Measurements from ENCODE around the gene TNS4. TPM values are rescaled to one million over a fixed set of nuclear protein-coding genes. Genes with fewer than 3 reads are reported as not detected.

TNS4 gene
- total and polyA plus RNA-seq, 3 experiments from 2014 or later = 0.41 to 3.1 (median 3.1) TPM

GRCh38 chr17:40478486-40478885, 22.9 kb downstream of the TNS4 start:
- CTCF ChIA-PET = interaction anchor here (4.8 kb wide), 1 partner anchor 56 kb away, joined by 31 read pairs; no protein-coding TSS in a partner anchor
- Mint-ChIP-seq H3K27ac (peak overlapping the region; percentile 54 to 99 (median 86)), H3K4me1 (peaks cover 49 to 67% (median 64%) of the 10 kb centered on the region in 3 donors), H3K27me3 (peaks cover 0 to 1% of the 10 kb centered on the region in 2 donors), H3K9me3 (peaks cover 0 to 2% (median 0%) of the 10 kb centered on the region in 5 donors), H3K36me3 (peaks cover 0 to 3% (median 2%) of the 10 kb centered on the region in 3 donors), H3K4me3 (peak overlapping the region in 2 of 7 donors; percentile 44 to 58)
- DNase-seq = no peak
- no peaks in the 10 kb centered on the region for H3K9me3 ChIP-seq (ENCODE audit: low read length)
- peaks cover 60% of the 10 kb centered on the region for H3K4me1 ChIP-seq (ENCODE audit: insufficient read depth, low read length)
- POLR2A ChIA-PET = no interaction called here
- no peak overlapping the region for H3K4me3 ChIP-seq (ENCODE audit: low read length)
- no peaks in the 10 kb centered on the region for H3K27me3 ChIP-seq (ENCODE audit: insufficient read depth, low read length, poor library complexity, severe bottlenecking)
- H3K27ac ChIP-seq (ENCODE audit: low read depth, low read length) = peak overlapping the region; percentile 14
- H3K36me3 ChIP-seq (ENCODE audit: insufficient read depth, low read length) = no peaks in the 10 kb centered on the region

- Mint-ChIP-seq H3K4me3 (no peak overlapping the region), H3K27ac (peak overlapping the region in 7 of 8 donors; percentile 66 to 99 (median 79)), H3K36me3 (peaks cover 0 to 3% (median 2%) of the 10 kb centered on the region in 3 donors), H3K27me3 (peaks cover 0 to 1% of the 10 kb centered on the region in 2 donors), H3K9me3 (peaks cover 0 to 2% (median 0%) of the 10 kb centered on the region in 5 donors), H3K4me1 (peaks cover 48 to 63% (median 59%) of the 10 kb centered on the region in 3 donors)
- Histone ChIP-seq H3K4me1 (ENCODE audit: insufficient read depth, low read length) (peaks cover 60% of the 10 kb centered on the region), H3K27ac (ENCODE audit: low read depth, low read length) (no peak overlapping the region), H3K4me3 (ENCODE audit: low read length) (no peak overlapping the region), H3K36me3 (ENCODE audit: insufficient read depth, low read length) (no peaks in the 10 kb centered on the region), H3K27me3 (ENCODE audit: insufficient read depth, low read length, poor library complexity, severe bottlenecking) (no peaks in the 10 kb centered on the region), H3K9me3 (ENCODE audit: low read length) (no peaks in the 10 kb centered on the region)
- ChIA-PET CTCF (interaction anchor here (2.1 to 4.8 kb wide), 2 partner anchors 36 to 56 kb away, joined by 8 to 31 read pairs; no protein-coding TSS in a partner anchor), POLR2A (no interaction called here)
- DNase-seq = no peak
Observed at GRCh38 chr17:40477796-40478195, 23.6 kb downstream of the TNS4 start.

DNA sequence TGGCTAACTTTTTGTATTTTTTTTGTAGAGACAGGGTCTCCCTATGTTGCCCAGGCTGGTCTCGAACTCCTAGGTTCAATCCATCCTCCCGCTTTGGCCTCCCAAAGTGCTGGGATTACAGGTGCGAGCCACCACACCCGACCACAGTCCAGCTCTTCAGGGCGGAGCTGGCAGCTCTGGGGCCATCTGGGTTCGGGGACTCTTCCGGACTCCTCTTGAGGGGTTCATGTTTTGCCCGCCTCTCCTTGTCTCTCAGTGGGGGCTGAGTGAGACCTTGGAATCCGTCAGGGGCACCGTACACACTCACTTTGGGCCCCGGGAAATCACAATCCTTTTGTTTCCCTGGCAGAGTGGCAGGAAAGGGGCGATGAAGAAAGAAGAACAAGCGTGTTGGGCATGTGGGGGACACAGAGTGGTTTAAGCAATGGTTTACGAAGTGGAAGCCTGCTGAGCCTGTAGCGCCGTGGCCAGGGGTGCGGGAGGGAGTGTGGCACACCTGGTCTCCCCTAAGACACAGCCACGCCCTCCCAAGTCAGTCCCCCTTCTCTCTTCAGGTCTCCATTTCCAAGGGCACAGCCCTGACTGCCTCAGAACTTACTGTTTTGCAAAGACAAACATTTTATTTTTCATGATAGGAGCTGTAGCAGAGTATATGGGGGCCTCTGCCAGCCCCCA, 26.1 kb downstream of the TNS4 start:
- Histone ChIP-seq H3K9me3 (ENCODE audit: low read length) (no peaks in the 10 kb centered on the region), H3K36me3 (ENCODE audit: insufficient read depth, low read length) (no peaks in the 10 kb centered on the region), H3K4me3 (ENCODE audit: low read length) (no peak overlapping the region), H3K27ac (ENCODE audit: low read depth, low read length) (no peak overlapping the region), H3K4me1 (ENCODE audit: insufficient read depth, low read length) (peaks cover 41% of the 10 kb centered on the region), H3K27me3 (ENCODE audit: insufficient read depth, low read length, poor library complexity, severe bottlenecking) (no peaks in the 10 kb centered on the region)
- H3K27me3 Mint-ChIP-seq = peaks cover 0 to 1% of the 10 kb centered on the region in 2 donors
- H3K4me1 Mint-ChIP-seq = peaks cover 24 to 41% (median 35%) of the 10 kb centered on the region in 3 donors
- ChIA-PET CTCF (interaction anchor here (0.6 to 4.8 kb wide), 23 partner anchors 8 to 119 kb away, joined by 3 to 31 read pairs (median 5); no protein-coding TSS in a partner anchor), POLR2A (interaction anchor here (0.5 kb wide), 1 partner anchor 151 kb away, joined by 3 read pairs; no protein-coding TSS in a partner anchor)
- H3K4me3 Mint-ChIP-seq = no peak overlapping the region
- H3K27ac Mint-ChIP-seq = peak overlapping the region in 3 of 8 donors; percentile 33 to 73 (median 72)
- H3K36me3 Mint-ChIP-seq = peaks cover 0 to 3% (median 2%) of the 10 kb centered on the region in 3 donors
- DNase-seq = no peak
- H3K9me3 Mint-ChIP-seq = peaks cover 0 to 2% (median 0%) of the 10 kb centered on the region in 5 donors

- no peak for DNase-seq
- no peaks in the 10 kb centered on the region for H3K9me3 ChIP-seq (ENCODE audit: low read length)
- no peak overlapping the region for H3K4me3 ChIP-seq (ENCODE audit: low read length)
- Mint-ChIP-seq H3K36me3 (peaks cover 0 to 3% (median 2%) of the 10 kb centered on the region in 3 donors), H3K4me3 (no peak overlapping the region), H3K27ac (peak overlapping the region in 2 of 8 donors; percentile 21 to 27), H3K9me3 (peaks cover 0 to 2% (median 0%) of the 10 kb centered on the region in 5 donors), H3K4me1 (peaks cover 16 to 32% (median 27%) of the 10 kb centered on the region in 3 donors), H3K27me3 (peaks cover 0 to 1% of the 10 kb centered on the region in 2 donors)
- CTCF ChIA-PET = interaction anchor here (4.8 kb wide), 1 partner anchor 59 kb away, joined by 31 read pairs; no protein-coding TSS in a partner anchor
- H3K27ac ChIP-seq (ENCODE audit: low read depth, low read length) = no peak overlapping the region
- POLR2A ChIA-PET = no interaction called here
- no peaks in the 10 kb centered on the region for H3K36me3 ChIP-seq (ENCODE audit: insufficient read depth, low read length)
- peaks cover 32% of the 10 kb centered on the region for H3K4me1 ChIP-seq (ENCODE audit: insufficient read depth, low read length)
- no peaks in the 10 kb centered on the region for H3K27me3 ChIP-seq (ENCODE audit: insufficient read depth, low read length, poor library complexity, severe bottlenecking)
Observed at GRCh38 chr17:40474419-40475002, 26.9 kb downstream of the TNS4 start.

DNA sequence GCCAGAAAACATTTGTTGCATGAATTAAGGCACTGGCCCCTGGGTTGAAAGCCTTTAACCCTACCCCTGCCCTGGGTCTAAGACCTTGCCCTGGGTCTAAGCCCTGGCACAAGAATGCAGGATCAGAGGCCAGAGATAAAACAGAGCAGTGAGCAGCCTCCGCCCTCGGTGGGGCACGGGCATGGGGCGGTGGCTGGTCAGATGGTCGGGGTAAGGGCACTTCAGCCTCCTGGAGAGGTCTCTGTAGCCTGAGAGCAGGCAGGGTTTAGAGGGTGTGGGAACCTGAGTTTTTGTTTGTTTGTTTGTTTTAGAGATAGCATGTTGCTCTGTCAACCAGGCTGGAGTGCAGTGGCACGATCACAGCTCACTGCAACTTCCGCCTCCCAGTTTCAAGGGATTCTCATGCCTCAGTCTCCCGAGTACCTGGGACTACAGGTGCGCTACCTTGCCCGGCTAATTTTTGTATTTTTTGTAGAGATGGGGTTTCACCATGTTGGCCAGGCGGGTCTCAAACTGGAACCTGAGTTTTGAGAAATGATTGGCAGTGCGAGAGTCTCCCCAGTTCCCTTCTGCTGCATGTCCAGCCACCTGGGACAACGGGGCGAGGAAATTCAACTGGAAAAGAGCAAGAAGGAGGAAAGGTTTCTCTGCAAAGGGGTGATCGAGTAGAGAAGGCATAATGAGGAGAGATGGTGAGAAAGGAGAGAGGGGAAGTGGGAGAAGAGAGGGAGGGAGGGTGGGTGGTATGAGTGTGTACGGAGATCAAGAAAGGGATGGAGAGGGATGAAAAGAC, 27.7 kb downstream of the TNS4 start:
- H3K4me1 Mint-ChIP-seq = peaks cover 11 to 24% (median 21%) of the 10 kb centered on the region in 3 donors
- H3K27me3 ChIP-seq (ENCODE audit: insufficient read depth, low read length, poor library complexity, severe bottlenecking) = no peaks in the 10 kb centered on the region
- CTCF ChIA-PET = interaction anchor here (4.8 kb wide), 1 partner anchor 60 kb away, joined by 31 read pairs; no protein-coding TSS in a partner anchor
- H3K4me1 ChIP-seq (ENCODE audit: insufficient read depth, low read length) = peaks cover 25% of the 10 kb centered on the region
- peaks cover 0 to under 1% (median 0%) of the 10 kb centered on the region in 5 donors for H3K9me3 Mint-ChIP-seq
- no peak overlapping the region for H3K27ac ChIP-seq (ENCODE audit: low read depth, low read length)
- H3K9me3 ChIP-seq (ENCODE audit: low read length) = no peaks in the 10 kb centered on the region
- no peaks in the 10 kb centered on the region for H3K36me3 ChIP-seq (ENCODE audit: insufficient read depth, low read length)
- H3K36me3 Mint-ChIP-seq = peaks cover 0 to 2% (median 1%) of the 10 kb centered on the region in 3 donors
- no peak overlapping the region for H3K4me3 ChIP-seq (ENCODE audit: low read length)
- POLR2A ChIA-PET = no interaction called here
- H3K27ac Mint-ChIP-seq = peak overlapping the region in 2 of 8 donors; percentile 66 to 73
- no peak for DNase-seq
- H3K4me3 Mint-ChIP-seq = no peak overlapping the region
- H3K27me3 Mint-ChIP-seq = peaks cover 0 to 1% of the 10 kb centered on the region in 2 donors

DNA sequence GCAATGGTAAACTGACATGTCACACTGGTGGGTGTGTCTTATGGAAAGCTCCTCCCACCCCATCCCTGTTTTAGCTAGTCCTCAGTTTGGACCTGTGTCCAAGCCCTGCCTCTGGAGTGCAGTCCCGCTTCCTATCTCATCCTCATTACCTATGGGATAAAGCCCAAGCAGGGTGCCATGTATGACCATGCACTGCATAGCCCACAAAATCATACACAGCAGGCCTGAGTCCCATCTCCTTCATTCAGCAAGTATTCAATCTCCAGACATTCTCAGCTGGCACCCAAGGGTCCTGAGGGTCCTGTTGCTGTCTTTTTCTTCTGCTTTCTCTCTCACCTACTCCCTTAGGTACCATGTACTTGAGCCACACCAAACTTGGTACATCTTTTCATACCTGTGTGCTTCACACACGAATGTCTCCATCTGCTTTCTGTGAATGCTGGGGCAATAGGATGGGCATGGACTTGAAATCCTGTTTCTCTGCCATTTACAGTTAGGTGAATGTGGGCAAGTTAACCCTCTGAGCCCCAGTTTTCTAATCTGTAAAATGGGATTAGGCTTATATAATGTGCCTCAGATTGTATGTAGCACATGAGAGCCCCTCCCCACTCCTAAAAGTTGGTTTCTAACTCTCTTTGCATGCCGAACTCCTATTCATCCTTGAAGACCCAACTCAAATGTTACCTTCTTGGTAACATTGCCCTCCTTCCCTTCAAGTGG, 28.5 kb downstream of the TNS4 start:
- peaks cover 8 to 18% (median 17%) of the 10 kb centered on the region in 3 donors for H3K4me1 Mint-ChIP-seq

More for the DNA sequence above, 28.5 kb downstream of the TNS4 start:
- ChIA-PET POLR2A (no interaction called here), CTCF (interaction anchor here (1.2 to 2.9 kb wide), 2 partner anchors 60 to 87 kb away, joined by 3 to 6 read pairs; no protein-coding TSS in a partner anchor)
- no peaks in the 10 kb centered on the region for H3K9me3 Mint-ChIP-seq
- peaks cover 16% of the 10 kb centered on the region for H3K4me1 ChIP-seq (ENCODE audit: insufficient read depth, low read length)
- no peak overlapping the region for H3K4me3 ChIP-seq (ENCODE audit: low read length)
- no peak overlapping the region for H3K4me3 Mint-ChIP-seq
- peaks cover 0 to 3% of the 10 kb centered on the region in 2 donors for H3K27me3 Mint-ChIP-seq
- H3K27ac Mint-ChIP-seq = peak overlapping the region in 3 of 8 donors; percentile 8 to 66 (median 45)
- H3K36me3 Mint-ChIP-seq = peaks cover 0 to 2% (median 0%) of the 10 kb centered on the region in 3 donors
- H3K36me3 ChIP-seq (ENCODE audit: insufficient read depth, low read length) = no peaks in the 10 kb centered on the region
- no peak for DNase-seq
- H3K27ac ChIP-seq (ENCODE audit: low read depth, low read length) = no peak overlapping the region
- no peaks in the 10 kb centered on the region for H3K9me3 ChIP-seq (ENCODE audit: low read length)
- no peaks in the 10 kb centered on the region for H3K27me3 ChIP-seq (ENCODE audit: insufficient read depth, low read length, poor library complexity, severe bottlenecking)

Measured in CD8-positive, alpha-beta memory T cell (primary cell).